Activated CD8-positive, alpha-beta memory T cell treated with anti-CD3 and anti-CD28 coated beads for 48 hours (primary cell): ENCODE measurements around the gene CPNE8.
A peak's percentile ranks its signal among the peaks of the same experiment; 100 is the strongest.

Experiments used
- DNase-seq, 3 experiments: peaks; one replicate each; pipeline ENCODE4 v3.0.0-alpha.2; 2020; ENCODE audit warnings: low read depth in 2 of 3, low spot score in 2 of 3

Gene CPNE8

DNA sequence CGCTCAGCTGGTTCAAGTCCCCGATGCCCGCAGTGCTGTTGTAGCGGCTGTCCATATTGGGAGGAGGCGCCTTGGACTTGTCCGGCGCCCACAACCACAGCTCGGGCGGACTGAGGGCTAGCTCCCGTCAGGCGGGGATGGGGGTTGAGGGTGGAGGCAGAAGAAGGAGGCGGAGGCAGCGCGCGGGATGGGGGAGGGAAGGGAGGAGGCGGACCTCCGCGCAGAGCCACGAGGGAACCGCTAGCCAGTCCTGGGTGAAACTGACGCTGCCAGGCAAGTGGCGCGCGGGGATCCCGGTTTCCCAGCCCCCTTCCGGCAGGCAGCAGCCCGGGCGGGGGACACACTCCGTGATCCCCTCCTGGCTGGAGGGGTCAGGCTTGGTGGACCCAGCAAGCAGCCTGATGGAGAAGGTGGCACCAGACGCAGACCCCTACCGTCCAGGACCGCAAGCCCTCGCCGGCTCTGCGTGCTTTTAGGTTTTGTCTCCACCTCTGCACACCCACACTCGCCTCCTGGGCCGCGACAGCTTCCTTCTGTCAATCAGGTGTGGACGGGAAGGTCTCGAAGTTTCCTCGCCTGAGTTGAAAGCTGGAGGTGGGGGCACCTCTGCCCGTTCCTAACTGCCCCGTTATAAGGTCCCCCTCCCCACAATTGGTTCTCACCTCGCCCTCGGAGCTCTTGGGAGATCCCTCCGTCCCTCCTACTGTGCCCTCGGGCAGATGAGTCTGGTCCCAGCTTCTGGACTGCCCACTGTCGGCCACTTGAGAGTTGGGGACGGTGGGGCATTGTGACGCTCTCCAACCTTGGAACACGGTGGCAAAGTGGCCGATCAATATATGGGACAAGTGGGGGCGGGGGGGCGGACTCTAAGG lies at the start of gene CPNE8:
Gene CPNE8, minus strand, starts transcription at position 112 of the 872 bp plus-strand sequence. Its CDS starts 57 bp downstream, at position 55.
- DNase-seq: peak in 2 of 3 experiments; percentile 3 to 14

DNA sequence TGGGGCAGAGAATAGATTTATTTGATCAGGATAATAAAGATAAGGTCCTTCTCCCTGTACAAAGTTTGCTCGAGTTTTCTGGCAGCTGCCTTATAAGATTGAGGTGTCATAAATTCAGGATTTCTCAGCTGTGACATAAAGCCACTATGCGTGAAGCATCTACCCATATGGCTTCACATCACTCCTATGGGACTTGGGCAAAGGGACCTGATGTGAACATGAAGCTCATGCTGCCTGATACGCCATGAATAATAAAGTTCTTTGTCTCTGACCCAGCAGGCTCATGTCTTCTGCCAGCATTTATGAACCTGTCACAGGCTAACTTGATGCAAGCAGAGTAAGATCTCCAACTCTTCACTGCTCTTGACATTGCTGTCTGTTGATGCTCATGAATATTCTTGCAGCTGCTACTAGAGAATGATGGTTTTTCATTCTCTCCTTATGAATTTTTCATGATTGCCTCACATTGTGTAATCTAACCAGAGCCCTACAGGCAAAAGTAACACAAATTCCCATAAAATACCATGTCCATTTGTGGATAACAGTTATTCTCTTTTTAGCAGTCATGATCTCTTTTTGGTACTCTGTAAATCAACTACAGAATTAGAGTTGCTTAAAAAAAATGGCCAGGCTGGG lies 49.0 kb upstream of the CPNE8 start:
- DNase-seq: no peak

DNA sequence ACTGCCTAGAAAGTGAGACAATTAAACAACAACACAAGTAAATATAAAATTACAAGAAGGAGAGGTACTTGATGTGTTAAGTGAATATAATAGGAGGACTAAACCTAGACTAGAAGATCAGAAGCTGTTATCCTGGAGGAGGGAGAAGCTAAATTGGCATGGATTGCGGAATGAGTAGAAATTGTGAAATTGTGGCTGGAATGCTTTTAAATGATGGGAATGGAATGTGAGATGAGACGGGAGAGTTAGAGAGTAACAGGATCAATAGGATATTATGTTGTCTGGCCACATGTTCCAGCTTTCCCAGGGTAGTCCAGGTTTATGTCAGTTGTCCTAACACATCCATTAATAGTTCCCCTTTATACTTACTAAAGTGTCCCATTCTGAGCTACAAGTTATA lies 44.0 kb upstream of the CPNE8 start:
- DNase-seq: no peak

DNA sequence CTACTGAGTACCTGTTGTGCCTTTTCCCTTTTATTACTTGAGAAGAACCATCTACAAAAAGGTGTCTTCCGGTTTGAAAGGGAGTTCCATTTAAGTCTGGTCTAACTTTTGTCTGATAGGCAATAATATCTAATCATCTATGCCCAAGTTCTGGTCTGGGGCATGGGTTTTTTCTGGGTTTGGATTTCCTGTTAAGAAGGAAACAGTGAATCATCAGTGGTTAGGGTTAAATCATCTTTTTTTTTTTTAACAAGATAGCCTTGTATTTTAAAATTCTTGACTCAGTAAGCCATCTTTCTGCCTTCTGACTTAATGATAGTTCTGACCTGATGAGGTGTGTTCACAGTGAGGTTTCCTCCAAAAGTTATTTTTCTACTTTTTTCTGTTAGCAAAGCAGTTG lies 29.3 kb upstream of the CPNE8 start:
- no peak for DNase-seq

DNA sequence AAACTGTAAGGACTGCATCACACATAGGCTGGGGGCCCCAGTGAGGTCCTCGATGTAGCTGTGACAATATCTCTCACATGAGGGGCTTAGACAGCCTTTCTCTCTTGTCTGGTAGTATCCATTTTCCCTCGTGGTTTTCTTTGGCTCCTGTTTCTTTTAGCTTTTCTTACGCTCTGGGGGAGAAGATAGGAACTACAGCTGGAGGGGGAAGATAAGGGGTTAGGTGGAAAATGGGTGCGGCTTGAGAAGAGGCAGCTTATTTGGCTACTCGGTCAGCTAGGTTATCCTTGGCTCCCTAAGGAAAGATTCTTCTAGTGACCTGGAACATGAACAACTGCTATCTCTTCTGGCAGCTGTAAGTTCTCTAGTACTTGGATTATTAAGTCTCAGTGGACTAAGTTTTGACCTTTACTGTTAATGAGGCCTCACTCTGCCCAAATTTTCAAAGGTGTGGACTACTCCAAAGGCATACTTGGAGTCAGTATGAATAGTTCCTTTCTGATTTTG lies 28.7 kb upstream of the CPNE8 start:
- DNase-seq: no peak

DNA sequence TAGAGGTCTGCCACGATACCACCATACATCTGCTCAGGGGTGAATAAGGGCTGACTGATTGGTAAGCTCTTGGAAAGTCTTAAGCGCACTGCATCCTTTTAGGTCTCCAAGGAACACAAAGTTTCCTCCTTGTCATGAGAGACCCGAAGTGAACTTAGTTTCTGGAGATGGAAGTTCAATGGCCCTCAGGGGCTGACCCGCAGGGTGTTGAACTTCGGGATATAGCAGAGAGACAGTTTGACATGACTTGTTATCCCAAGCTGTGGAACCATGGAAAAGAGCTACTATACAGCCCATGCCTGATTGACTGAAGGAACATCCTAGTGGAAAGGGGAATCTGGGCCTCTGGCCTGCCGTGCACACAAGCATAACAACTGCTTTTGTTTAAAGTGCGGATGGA lies 26.9 kb upstream of the CPNE8 start:
- no peak for DNase-seq

DNA sequence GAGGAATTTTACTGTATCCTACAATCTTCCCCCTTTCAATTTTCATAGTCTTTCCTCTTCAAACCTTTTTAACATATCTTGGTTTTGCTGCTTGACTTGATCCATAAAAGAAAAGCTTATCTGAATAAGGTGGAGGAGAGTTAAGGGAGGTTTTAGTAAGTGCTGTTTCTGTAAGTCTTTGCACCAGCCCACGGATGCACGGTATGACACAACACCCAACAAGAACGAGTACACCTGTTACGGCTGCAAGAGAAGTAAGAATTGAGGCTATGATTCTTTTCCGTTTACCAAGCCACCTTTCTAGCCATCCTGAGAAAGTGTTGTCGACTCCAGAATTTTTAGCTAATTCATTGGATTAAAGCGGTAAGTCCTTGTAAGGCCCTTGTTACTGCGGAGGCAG lies 26.1 kb upstream of the CPNE8 start:
- DNase-seq: no peak

DNA sequence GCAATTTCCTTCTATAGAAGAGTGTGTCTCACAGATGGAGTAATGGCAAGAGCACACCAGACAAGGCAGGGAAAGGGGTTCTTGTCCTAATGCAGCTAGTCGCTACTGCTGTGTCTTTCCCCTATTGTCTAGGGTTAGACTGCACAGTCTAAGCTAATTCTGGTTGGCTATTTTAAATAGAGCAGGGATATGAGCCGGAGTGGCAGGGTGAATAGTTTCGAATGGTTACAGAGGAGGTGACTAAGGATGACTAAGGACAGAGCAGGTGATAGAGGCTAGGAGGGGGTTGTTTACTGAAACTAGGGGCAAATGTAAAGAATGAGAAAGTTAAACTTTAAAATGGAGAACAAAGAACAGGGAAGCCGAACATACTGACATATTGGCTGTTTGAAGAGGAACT lies 25.6 kb upstream of the CPNE8 start:
- DNase-seq: no peak

DNA sequence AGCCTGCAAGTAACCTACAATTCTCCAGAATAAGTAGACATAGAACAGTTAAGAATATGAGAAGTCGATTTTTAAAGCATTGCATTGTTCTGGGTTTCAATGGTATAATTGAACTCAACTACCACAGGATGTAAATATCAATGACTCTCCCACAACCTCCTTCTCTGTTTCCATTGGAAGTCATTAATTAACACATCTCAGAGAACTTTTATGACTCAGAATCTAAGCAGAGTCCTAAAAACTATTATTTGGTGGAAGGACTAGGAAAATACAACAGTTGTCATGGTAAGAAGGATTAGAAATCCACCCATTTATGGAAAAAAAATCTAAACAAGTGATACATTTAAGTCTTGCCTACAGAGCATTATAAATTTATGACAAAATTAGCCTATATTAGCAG lies 21.1 kb upstream of the CPNE8 start:
- DNase-seq: no peak

DNA sequence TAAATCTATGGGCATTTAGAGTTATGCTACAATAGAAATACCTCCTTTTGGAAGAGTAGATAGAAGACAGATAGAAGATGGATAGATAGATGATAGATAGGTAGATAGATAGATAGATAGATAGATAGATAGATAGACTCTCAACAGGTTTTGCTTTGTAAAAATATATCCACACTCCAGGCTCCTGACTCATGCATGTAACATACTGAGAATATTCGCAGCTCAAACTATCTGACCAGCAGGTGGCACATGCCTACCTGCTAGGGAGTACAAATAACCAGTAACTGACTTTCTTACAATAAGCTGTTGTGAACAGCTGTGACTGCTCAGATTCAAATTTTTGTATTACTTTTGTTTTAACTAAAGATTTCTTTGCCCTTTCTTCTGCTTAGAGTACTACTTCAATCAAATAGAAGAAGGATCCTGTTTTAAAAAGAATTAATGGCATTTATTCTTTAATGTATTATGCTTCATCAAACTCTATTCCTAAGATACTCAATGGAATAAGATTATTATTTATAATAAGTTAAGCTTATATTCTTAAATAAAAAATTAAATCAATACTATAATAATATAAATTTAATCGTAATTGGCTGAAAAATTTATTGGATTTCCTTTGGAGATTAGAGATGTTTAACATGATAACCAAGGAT lies 15.8 kb upstream of the CPNE8 start:
- no peak for DNase-seq

DNA sequence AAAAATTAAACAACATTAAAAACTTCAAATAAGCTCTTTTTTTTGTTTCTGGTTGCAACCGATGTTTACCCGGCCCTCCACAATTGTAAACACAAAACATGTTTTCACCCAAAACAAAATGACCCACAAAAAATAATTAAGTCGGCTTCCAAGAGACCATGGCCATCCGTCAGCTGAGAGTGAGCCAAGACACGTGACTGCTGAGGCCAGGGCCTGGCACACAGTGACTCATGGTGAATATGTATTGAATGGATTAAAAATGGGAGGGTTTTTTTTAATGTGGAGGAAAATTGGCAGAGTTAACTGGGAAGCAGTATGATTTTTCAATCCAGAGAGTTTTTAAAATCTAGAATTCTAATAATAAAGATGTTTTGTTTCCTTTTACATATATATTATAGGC lies 13.8 kb upstream of the CPNE8 start:
- no peak for DNase-seq

DNA sequence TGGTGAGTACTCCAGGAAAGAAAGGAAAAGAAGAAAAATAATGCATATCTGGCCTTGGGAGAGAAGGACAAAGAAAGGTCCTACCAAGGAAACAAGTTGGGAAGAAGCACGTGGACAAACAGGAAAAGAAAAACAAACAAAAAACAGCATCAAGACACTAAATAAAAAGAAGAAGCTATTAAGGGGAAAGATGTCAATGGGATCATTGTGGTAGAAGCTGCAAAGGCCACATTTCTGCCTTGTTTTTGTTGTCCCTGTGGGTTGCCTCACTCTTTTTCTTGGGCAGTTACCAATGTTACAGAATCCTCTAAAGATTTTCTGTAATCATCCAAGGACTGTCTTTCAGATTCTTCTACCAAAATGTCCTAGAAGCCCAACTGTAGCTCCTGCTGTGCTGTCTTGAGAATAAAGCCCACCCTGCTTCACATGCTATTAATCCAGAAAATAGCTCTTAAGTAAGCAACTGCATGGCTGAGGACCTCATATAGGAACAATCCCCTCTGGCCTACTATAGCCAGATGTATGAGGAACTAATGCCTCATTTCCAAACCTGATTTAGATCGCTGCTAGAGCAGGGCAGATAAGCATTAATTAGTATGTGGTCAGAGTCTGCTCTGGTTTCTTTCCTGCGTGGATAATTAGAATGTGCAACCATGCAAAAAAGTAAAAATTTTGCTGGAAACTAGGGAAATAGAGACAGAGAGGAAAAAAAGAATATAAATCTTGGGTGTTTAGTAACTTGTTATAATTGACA lies 10.2 kb upstream of the CPNE8 start:
- no peak for DNase-seq

DNA sequence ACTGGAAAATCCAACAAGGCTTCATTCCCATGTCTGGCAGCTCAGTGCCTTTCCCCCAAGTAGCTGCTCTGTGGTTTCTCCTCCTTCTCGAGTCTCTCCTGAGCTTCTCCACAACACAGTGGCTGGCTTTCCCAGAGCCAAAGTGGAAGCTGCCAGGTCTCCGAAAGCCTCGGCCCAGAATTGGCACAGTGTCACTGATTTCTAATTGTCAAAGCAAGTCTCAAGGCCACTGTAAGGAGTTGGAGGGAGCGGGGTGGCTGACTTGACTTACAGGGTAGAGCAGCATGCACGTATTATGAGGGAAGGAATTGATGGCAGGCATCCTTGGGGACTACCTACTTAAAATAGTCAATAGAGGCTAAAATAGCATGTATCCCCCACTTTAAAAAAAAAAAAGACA lies 6.7 kb upstream of the CPNE8 start:
- DNase-seq: no peak

DNA sequence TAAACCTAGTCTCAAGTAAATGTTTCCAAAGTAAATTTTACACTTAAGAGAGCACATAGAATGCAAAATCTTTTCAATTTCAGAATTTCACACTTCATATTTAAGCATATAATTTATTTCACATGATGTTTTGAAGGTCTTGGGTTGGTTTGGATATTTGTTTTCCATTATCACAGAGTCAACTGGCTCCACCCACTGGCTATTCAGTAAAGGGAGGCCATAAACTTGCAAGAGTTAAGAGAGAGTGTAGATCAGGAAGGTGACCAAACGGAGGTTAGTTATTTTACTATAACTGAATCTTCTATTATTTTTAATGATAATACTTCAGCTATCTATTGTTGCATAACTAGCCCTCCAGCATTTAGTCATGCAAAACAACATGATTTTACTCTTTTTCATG lies 6.2 kb upstream of the CPNE8 start:
- DNase-seq: no peak

DNA sequence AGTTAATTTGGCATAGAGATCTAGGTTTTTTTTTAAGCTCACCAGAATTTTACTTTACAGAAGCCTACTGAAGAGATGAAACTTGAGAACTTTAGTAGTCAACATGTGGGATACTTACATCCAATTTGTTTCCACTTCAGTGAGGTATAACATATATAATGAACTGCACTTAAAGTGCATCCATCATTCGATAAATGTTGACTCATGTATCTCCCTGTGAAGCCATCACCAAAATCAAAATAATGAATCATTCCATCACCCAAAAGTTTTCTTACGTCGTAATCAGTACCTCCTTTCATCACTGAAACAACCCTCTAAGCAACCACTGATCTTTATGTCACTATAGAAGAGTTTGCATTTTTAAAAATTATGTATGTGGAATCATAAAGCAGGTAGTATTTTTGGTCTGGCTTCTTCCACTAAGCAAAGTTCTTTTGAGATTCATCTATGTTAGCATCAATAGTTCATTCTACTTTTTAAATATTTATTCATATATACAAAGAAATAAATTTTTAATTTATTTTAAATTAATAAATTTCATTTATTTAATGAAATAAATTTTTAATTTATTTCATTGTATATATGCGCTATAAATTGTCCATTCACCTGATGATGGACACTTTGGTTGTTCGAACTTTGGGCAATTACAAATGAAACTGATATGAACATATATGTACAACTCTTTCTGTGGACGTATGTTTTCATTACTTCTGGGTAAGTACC lies 2.0 kb upstream of the CPNE8 start:
- DNase-seq: no peak

DNA sequence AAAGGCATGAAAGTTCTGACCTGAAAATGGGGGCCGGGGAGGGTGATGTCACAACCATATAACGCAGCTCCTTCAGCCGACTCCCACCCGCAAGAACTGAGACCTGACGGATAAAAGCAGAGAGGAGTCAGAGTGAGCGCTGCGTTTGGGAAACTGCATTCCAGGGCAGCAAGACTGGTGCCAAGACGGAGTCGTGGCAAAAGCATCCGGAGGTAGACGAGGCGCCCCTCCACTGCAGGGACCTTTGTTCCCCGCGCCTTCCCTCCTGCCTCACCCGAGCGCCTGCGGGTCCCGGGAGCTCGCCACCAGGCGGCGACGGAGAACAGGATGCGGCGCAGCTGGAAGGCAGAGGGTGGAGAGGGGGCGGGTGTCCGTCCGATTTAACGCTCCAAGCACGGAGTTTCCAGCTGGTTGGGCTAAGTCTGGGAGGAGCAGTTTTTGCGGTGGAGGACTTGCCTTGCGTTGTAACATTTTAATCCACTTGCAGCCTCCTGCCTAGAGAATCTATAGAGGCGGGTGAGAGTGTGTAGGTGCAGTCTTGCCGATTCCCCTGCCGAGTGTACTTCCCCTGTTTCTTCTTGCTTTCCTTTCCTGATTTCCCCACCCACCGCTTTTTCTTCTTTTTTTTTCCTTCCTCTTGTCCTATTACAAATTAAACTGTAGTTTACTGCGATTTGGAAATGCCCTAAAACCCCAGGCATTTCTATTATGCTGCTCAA lies 1.2 kb upstream of the CPNE8 start:
- DNase-seq: peak in 2 of 3 experiments; percentile 30 to 36

DNA sequence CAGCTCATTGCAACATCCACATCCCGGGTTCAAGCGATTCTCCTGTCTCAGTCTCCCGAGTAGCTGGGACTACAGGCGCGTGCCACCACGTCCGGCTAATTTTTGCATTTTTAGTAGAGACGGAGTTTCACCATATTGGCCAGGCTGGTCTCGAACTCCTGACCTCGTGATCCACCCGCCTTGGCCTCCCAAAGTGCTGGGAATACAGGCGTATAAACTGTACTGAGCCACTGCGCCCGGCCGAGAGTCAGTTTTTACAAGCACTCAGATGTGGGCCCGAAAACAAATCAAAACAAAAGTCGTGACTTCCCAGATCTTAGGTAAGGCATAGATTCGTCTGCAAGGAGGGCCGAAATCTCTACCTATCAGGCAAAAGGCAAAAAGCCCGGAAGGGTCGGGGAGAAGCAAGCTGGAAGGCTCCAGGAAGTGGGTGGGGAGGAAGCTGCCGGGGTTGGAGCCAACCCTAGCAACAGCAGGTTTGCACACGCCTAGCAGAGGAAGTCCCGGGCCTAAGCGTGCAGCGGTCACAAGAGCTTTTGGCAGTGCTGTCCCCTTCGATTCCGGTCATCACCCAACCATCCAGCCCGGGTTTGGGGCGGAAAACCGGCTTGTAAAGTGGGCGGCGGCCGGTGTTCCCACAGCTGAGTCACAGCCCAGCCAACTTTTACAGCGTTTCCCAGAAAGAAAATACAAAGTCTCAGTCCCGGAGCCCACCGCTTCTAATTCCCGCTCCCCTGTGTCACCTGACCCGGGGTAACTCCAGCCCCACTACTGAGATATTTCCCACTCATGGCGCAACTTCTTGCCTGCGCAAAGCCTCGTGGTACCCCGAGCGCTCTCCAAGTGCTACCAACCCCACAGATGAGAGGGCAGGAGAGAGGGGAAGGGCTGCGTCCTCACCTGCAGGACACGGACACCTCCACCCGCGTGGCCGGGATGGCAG lies 583 bp downstream of the CPNE8 start:
- peak in 2 of 3 experiments; percentile 1 to 15 for DNase-seq

DNA sequence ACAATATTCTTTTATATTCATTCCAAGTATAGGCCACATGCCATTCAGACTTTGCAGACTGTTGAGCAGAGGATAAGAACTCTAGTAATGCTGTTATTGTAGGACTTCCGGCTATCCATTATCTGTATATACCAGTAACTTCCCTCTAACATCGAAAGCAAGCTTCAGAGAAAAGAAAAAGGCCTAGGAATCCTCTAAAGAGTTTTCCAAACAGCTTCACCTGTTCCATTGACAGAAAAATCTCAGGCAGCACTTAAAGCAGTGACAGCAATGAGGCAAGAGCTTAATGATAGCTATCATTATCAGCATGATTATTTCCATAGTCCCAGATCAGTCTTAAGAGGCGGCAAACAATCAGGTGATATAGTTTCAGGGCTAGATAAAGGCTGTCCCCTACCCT lies 1.8 kb downstream of the CPNE8 start:
- no peak for DNase-seq
